GM23338 (cell line): ENCODE measurements around the gene CFAP77. TPM values are rescaled to one million over a fixed set of nuclear protein-coding genes. Genes with fewer than 3 reads are reported as not detected.

Source experiments
- ATAC-seq: fragments of 200-7000 bp; cut with Tn5 transposase; 3 replicates; pipeline ENCODE4 v1.9.1; 2020
- DNase-seq: peaks from one replicate; pipeline ENCODE4 v3.0.0-alpha.2; 2015; ENCODE audit warnings: low spot score
- H2AFZ ChIP-seq: fragments of 200-600 bp; sonication (generic); 2 replicates; pipeline ENCODE4 v1.8.0; 2016; ENCODE audit warnings: antibody characterized with exemption, mild to moderate bottlenecking, moderate library complexity
- H3F3A ChIP-seq: fragments of 200-600 bp; sonication (generic); replicated peaks from 2 replicates; pipeline ENCODE4 v1.8.0; 2017; ENCODE audit warnings: antibody characterized with exemption, mixed run types, low read depth
- H3K27ac ChIP-seq: fragments of 200-600 bp; sonication (generic); 2 replicates; pipeline ENCODE4 v1.6.1; 2016; ENCODE audit warnings: low read depth
- H3K27me3 ChIP-seq: fragments of 200-600 bp; sonication (generic); 2 replicates; pipeline ENCODE4 v1.8.0; 2016; ENCODE audit warnings: mild to moderate bottlenecking, mixed run types, moderate library complexity; ENCODE audit not compliant: insufficient read depth
- H3K36me3 ChIP-seq: fragments of 200-600 bp; sonication (generic); 2 replicates; pipeline ENCODE4 v1.8.0; 2016; ENCODE audit warnings: mild to moderate bottlenecking; ENCODE audit not compliant: insufficient read depth
- H3K4me1 ChIP-seq: fragments of 200-600 bp; sonication (generic); 2 replicates; pipeline ENCODE4 v1.8.0; 2016; ENCODE audit warnings: mild to moderate bottlenecking, moderate library complexity; ENCODE audit not compliant: insufficient read depth
- H3K4me2 ChIP-seq: fragments of 200-600 bp; sonication (generic); 2 replicates; pipeline ENCODE4 v1.7.1; 2017; ENCODE audit warnings: mixed run types
- H3K4me3 ChIP-seq: fragments of 200-600 bp; sonication (generic); 2 replicates; pipeline ENCODE4 v1.6.1; 2016; ENCODE audit warnings: mixed run types
- H3K79me2 ChIP-seq: fragments of 200-600 bp; sonication (generic); replicated peaks from 2 replicates; pipeline ENCODE4 v1.8.0; 2017; ENCODE audit warnings: mild to moderate bottlenecking; ENCODE audit not compliant: insufficient read depth
- H3K9me2 ChIP-seq: fragments of 200-600 bp; sonication (generic); 2 replicates; pipeline ENCODE4 v1.8.0; 2017; ENCODE audit not compliant: insufficient read depth
- H4K20me1 ChIP-seq: fragments of 200-600 bp; sonication (generic); replicated peaks from 2 replicates; pipeline ENCODE4 v1.8.0; 2017; ENCODE audit warnings: mild to moderate bottlenecking; ENCODE audit not compliant: insufficient read depth
- H3K27ac Mint-ChIP-seq: 2 replicates; pipeline ENCODE4 v1.8.0; 2020; ENCODE audit warnings: inconsistent platforms, mild to moderate bottlenecking, moderate library complexity, mixed read lengths
- H3K27me3 Mint-ChIP-seq: 3 replicates; pipeline ENCODE4 v1.8.0; 2022; ENCODE audit warnings: low read depth, mild to moderate bottlenecking, moderate library complexity, mixed read lengths, inconsistent platforms; ENCODE audit not compliant: insufficient read depth, poor library complexity
- H3K36me3 Mint-ChIP-seq: 3 replicates; pipeline ENCODE4 v1.8.0; 2021; ENCODE audit warnings: low read depth, mild to moderate bottlenecking, inconsistent platforms, moderate library complexity, mixed read lengths
- H3K4me1 Mint-ChIP-seq: 3 replicates; pipeline ENCODE4 v1.8.0; 2020; ENCODE audit warnings: mild to moderate bottlenecking, inconsistent platforms, mixed read lengths
- H3K4me3 Mint-ChIP-seq: 3 replicates; pipeline ENCODE4 v1.8.0; 2021; ENCODE audit warnings: moderate library complexity, mild to moderate bottlenecking, inconsistent platforms, mixed read lengths
- H3K9me3 Mint-ChIP-seq: 3 replicates; pipeline ENCODE4 v1.8.0; 2020; ENCODE audit warnings: moderate library complexity, mild to moderate bottlenecking, inconsistent platforms, mixed read lengths
- CREB1 ChIP-seq: fragments of 250-450 bp; sonication (Bioruptor Pico); IDR thresholded peaks from 2 replicates; pipeline ENCODE4 v1.5.0; 2020; ENCODE audit warnings: low read depth, mild to moderate bottlenecking, moderate library complexity
- CTCF ChIP-seq, 2 experiments: fragments of 200-600 bp in 1 of 2; sonication (generic) in 1 of 2; conservative IDR thresholded peaks; 2 replicates each; pipeline versions ENCODE4 v1.5.1 to v1.6.1; 2016 to 2017; ENCODE audit warnings: antibody characterized with exemption in 2 of 2, low read depth in 2 of 2, mild to moderate bottlenecking in 2 of 2, moderate library complexity in 1 of 2
- ETS1 ChIP-seq: IDR thresholded peaks from 2 replicates; pipeline ENCODE4 v1.6.1; 2016; ENCODE audit warnings: antibody characterized with exemption
- EZH2 ChIP-seq: fragments of 200-600 bp; sonication (generic); IDR thresholded peaks from one replicate; pipeline ENCODE4 v1.8.0; 2017; ENCODE audit warnings: antibody characterized with exemption, mild to moderate bottlenecking, low read depth; ENCODE audit not compliant: unreplicated experiment
- EZH2phosphoT487 ChIP-seq: fragments of 200-600 bp; sonication (generic); IDR thresholded peaks from one replicate; pipeline ENCODE4 v1.8.1; 2018; ENCODE audit warnings: antibody characterized with exemption; ENCODE audit not compliant: unreplicated experiment
- NANOG ChIP-seq: IDR thresholded peaks from 2 replicates; pipeline ENCODE4 v1.6.1; 2016; ENCODE audit warnings: antibody characterized with exemption, borderline replicate concordance
- POLR2AphosphoS5 ChIP-seq: IDR thresholded peaks from 2 replicates; pipeline ENCODE4 v1.6.1; 2016; ENCODE audit warnings: antibody characterized with exemption, low read depth
- STAT1 ChIP-seq: IDR thresholded peaks from one replicate; pipeline ENCODE4 v1.6.1; 2016; ENCODE audit warnings: antibody characterized with exemption; ENCODE audit not compliant: unreplicated experiment
- ZNF331 ChIP-seq: fragments of 250-450 bp; sonication (Bioruptor Pico); IDR thresholded peaks from 2 replicates; pipeline ENCODE4 v1.5.0; 2020; ENCODE audit warnings: low read depth, mild to moderate bottlenecking, moderate library complexity
- ZNF462 ChIP-seq: fragments of 250-450 bp; sonication (Bioruptor Pico); IDR thresholded peaks from 2 replicates; pipeline ENCODE4 v1.5.0; 2020; ENCODE audit warnings: mild to moderate bottlenecking, moderate library complexity
- polyA plus RNA-seq: library from polyadenylated mRNA; unstranded; fragments of >200 nt; fragmentation: Nextera tagmentation; extraction: Ambion mirVana; gene quantifications from 2 replicates; pipeline ENCODE4 v1.2.1, GENCODE V29; 2016
- total RNA-seq: library from RNA; depleted of rRNA; stranded (reverse); fragments of >200 nt; shearing (Covaris generic); gene quantifications from 2 replicates; pipeline ENCODE4 v1.2.3, GENCODE V29; 2014

CFAP77 gene
- total and polyA plus RNA-seq, 2 experiments from 2014 or later, result 0.97 to 1.3 TPM

- 0 out of 2 replicates have a peak, but pooled peaks cover 15% of the 10 kb centered on the region for H3K36me3 ChIP-seq
- H3K9me2 ChIP-seq, result no peaks in the 10 kb centered on the region
- ATAC-seq (no peak), DNase-seq (no peak)
- Mint-ChIP-seq H3K36me3 (peaks cover 28% of the 10 kb centered on the region), H3K27ac (0 out of 2 replicates have a peak overlapping the region, but pooled peaks have one; percentile 20), H3K4me3 (no peak overlapping the region), H3K27me3 (peaks cover 2% of the 10 kb centered on the region), H3K4me1 (peaks cover 10% of the 10 kb centered on the region; the same call in 2 of the 3 replicates), H3K9me3 (no peaks in the 10 kb centered on the region)
- H4K20me1 ChIP-seq, result no peaks in the 10 kb centered on the region; the same call in none of the 2 replicates
- H3F3A ChIP-seq, result 0 out of 2 replicates have a peak, but pooled peaks cover 5% of the 10 kb centered on the region
- peaks cover 2% of the 10 kb centered on the region; the same call in 1 of the 2 replicates for H3K4me1 ChIP-seq
- H2AFZ ChIP-seq, result no peak overlapping the region
- no peaks in the 10 kb centered on the region for H3K79me2 ChIP-seq
- H3K4me2 ChIP-seq, result no peak overlapping the region
- H3K27me3 ChIP-seq, result no peaks in the 10 kb centered on the region
- 0 out of 2 replicates have a peak overlapping the region, but pooled peaks have one; percentile 39 for H3K27ac ChIP-seq
- no peak overlapping the region for H3K4me3 ChIP-seq
- TF ChIP-seq CTCF (conservative IDR thresholded peaks at IDR 0.05; ENCODE audit: low read depth in 2 of 2), result no peak
- no peak for TF ChIP-seq POLR2AphosphoS5
- no peak for TF ChIP-seq ZNF331 (CRISPR knock-in tag)
- no peak for TF ChIP-seq CREB1 (CRISPR knock-in tag)
- no peak for TF ChIP-seq ZNF462 (CRISPR knock-in tag)
- no peak for TF ChIP-seq EZH2
- no peak for TF ChIP-seq ETS1
- no peak for TF ChIP-seq EZH2phosphoT487
- TF ChIP-seq STAT1, result no peak
- no peak for TF ChIP-seq NANOG
These were observed 212.1 kb downstream of the CFAP77 start for GRCh38 chr9:132622159-132622558.
